Measurements from ENCODE around the gene BMAL1.

DNA sequence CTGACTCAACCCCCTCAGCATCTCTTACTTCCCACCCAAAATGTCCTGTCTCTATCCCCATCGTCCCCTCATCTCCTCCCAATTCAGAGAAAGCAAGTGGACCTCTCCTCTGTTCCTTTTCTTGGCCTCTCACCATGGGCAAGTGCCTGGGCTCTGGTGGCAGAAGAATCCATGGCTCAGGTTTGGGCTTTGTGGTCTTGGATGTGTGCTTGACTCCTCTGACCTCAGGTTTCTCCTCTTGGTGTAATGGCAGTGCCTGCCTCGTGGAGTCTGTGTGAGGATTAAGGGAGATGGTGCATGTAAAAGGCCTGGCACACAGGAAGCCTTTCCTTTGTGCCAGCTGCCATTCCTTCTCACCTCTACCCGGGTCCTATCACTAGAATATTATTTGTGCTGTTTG lies 3.2 kb downstream of the BMAL1 start:
- no peak for TF ChIP-seq POLR2AphosphoS5 (IDR thresholded peaks at IDR 0.05; ENCODE audit: borderline replicate concordance, low read depth, low read length)
- no peak for TF ChIP-seq EZH2 (IDR thresholded peaks at IDR 0.05)
- TF ChIP-seq FOXP2 (optimal IDR thresholded peaks at IDR 0.05; ENCODE audit: control extremely low read depth, extremely low read length, insufficient read depth), result no peak
